Skeletal muscle tissue (tissue), 4 donors: ENCODE data around the gene CHRNA1. TPM values are rescaled to one million over a fixed set of nuclear protein-coding genes. Genes with fewer than 3 reads are reported as not detected.

Experiments
- H3K27ac ChIP-seq: one replicate; pipeline ENCODE4 v1.7.0; 2013; ENCODE audit warnings: mild to moderate bottlenecking, low read depth, low read length, inconsistent platforms
- H3K27me3 ChIP-seq, 3 donors: one replicate each; pipeline ENCODE4 v1.7.0; 2013; ENCODE audit warnings: low read length in 3 of 3; ENCODE audit not compliant: control insufficient read depth in 3 of 3, insufficient read depth in 3 of 3
- H3K36me3 ChIP-seq, 3 donors: one replicate each; pipeline ENCODE4 v1.7.0; 2013; ENCODE audit warnings: low read length in 3 of 3; ENCODE audit not compliant: control insufficient read depth in 3 of 3, insufficient read depth in 3 of 3
- H3K4me1 ChIP-seq, 3 donors: one replicate each; pipeline ENCODE4 v1.7.0; 2013; ENCODE audit warnings: low read length in 3 of 3, mild to moderate bottlenecking in 3 of 3; ENCODE audit not compliant: control insufficient read depth in 3 of 3, insufficient read depth in 3 of 3
- H3K4me3 ChIP-seq, 3 donors: one replicate each; pipeline ENCODE4 v1.7.0; 2013; ENCODE audit warnings: low read length in 3 of 3
- H3K9ac ChIP-seq, 3 donors: one replicate each; pipeline ENCODE4 v1.7.0; 2013; ENCODE audit warnings: low read length in 3 of 3, mild to moderate bottlenecking in 3 of 3, moderate library complexity in 2 of 3, low read depth in 1 of 3
- H3K9me3 ChIP-seq, 3 donors: one replicate each; pipeline ENCODE4 v1.7.0; 2013; ENCODE audit warnings: low read length in 3 of 3; ENCODE audit not compliant: control insufficient read depth in 3 of 3
- total RNA-seq: library from RNA; depleted of rRNA; stranded (reverse); fragments of >200 nt; gene quantifications from one replicate; pipeline ENCODE4 v1.2.3, GENCODE V29; 2014
- donor health status: Osteomylitis.

The CHRNA1 gene
- total RNA-seq, 1 donor from 2014 or later, result 48.0 TPM

DNA sequence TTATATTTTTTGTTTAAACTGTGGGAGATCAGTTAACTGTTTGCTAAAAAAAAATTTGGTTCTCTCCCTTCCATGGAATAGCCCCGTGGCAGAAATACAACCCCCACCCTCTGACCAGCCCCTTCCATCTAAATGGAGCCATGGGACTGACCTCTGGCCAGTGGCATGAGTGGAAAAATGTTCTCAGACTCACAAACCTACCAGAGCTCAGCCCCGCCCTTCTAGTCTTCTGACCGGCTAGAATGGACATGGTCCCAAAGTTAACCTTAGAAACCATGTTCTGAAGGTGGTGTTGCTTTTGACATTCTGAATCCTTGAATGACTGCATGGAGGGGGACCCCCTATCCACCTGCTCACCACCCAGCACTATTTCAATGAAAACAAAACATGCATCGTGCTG lies 1.3 kb upstream of the CHRNA1 start:
- Histone ChIP-seq H3K4me1 (peaks cover 21 to 38% (median 23%) of the 10 kb centered on the region in 3 donors), H3K9ac (no peak overlapping the region), H3K9me3 (no peaks in the 10 kb centered on the region), H3K4me3 (no peak overlapping the region), H3K27me3 (no peaks in the 10 kb centered on the region), H3K36me3 (no peaks in the 10 kb centered on the region), H3K27ac (no peak overlapping the region)

DNA sequence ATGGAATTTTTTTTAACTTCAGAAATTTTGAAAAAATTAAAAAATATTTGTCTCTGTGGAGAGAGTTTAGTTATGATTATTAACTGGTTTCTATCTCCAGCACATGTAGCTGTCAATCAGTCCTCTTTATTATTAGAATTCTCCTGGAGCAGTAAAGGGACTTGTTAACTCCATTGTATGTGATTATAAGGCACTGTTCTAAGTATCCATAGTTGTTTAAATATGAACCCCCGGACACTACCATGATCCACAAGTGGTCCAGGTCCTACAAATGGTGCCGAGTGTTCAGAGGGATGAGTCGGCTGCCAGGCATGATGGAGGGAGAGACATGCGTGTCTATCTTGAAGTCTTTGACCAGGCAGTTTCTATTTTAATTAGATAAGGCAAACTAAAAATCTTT lies 492 bp downstream of the CHRNA1 start:
- H3K4me1 ChIP-seq, result peaks cover 21 to 38% (median 23%) of the 10 kb centered on the region in 3 donors
- H3K9ac ChIP-seq, result peak overlapping the region in 1 of 3 donors; percentile 28
- H3K4me3 ChIP-seq, result peak overlapping the region; percentile 57 to 60 (median 58)
- no peaks in the 10 kb centered on the region for H3K36me3 ChIP-seq
- H3K27ac ChIP-seq, result peak overlapping the region; percentile 67
- H3K27me3 ChIP-seq, result no peaks in the 10 kb centered on the region
- H3K9me3 ChIP-seq, result no peaks in the 10 kb centered on the region

GRCh38 chr2:174762464-174762863 lies 1.8 kb downstream of the CHRNA1 start:
- Histone ChIP-seq H3K27me3 (no peaks in the 10 kb centered on the region), H3K27ac (peak overlapping the region; percentile 15), H3K9ac (no peak overlapping the region), H3K4me3 (peak overlapping the region in 2 of 3 donors; percentile 41 to 52), H3K4me1 (peaks cover 21 to 38% (median 23%) of the 10 kb centered on the region in 3 donors), H3K9me3 (no peaks in the 10 kb centered on the region), H3K36me3 (peaks cover 0 to under 1% (median 0%) of the 10 kb centered on the region in 3 donors)

DNA sequence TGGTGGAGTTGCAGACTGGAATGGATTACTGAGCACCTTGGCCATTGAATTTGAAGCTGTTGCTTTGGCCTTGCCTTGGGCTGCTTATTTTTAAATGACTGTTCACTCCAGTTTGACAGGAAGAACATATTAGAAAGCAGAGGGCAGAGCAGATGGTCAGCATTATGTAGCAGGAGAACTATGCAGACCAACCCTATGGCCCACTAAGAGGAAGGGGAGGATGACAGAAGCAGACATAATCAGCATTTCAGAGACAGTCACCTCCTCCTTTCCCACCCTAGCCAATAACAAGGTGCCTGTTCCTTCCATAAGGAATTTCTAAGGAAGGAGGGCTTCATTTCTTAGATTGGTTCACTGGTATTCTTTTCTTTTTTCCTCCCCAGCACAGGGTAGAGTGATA lies 2.4 kb downstream of the CHRNA1 start:
- Histone ChIP-seq H3K27me3 (no peaks in the 10 kb centered on the region), H3K9ac (no peak overlapping the region), H3K4me1 (peaks cover 21 to 38% (median 23%) of the 10 kb centered on the region in 3 donors), H3K4me3 (no peak overlapping the region), H3K36me3 (peaks cover 0 to 5% (median 2%) of the 10 kb centered on the region in 3 donors), H3K9me3 (no peaks in the 10 kb centered on the region), H3K27ac (no peak overlapping the region)

DNA sequence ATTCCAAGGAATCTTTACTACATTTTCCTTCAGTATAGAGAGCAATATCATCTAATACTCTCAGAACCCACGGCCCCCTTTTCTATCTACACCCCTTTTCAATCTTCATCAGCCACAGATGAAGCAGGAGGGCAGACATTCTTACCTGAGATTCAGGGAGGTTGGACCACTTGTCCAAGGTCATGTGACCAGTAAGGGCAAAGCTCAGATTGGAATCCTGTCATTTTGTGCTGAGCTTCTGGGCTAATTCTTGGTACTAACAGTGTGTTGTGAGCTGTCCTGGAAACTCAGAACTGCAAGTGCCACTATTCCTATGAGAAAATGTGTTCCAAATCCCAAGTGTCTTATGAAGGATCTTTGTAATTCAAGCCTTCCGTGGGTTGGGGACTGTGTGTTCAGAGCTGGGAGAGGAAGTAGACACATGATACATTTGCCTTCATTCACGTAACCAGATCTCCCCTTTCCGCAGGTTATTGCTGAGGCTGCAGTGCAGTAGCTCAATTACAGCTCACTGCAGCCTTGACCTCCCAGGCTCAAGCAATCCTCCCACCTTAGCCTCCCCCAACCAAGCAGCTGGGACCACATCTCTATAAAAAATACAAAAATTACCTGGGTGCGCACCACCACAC lies 3.3 kb downstream of the CHRNA1 start:
- H3K4me3 ChIP-seq, result no peak overlapping the region
- no peak overlapping the region for H3K9ac ChIP-seq
- H3K36me3 ChIP-seq, result peaks cover 0 to 7% (median 2%) of the 10 kb centered on the region in 3 donors
- no peaks in the 10 kb centered on the region for H3K9me3 ChIP-seq
- no peak overlapping the region for H3K27ac ChIP-seq
- H3K4me1 ChIP-seq, result peaks cover 21 to 36% (median 23%) of the 10 kb centered on the region in 3 donors
- no peaks in the 10 kb centered on the region for H3K27me3 ChIP-seq

- no peaks in the 10 kb centered on the region for H3K27me3 ChIP-seq
- H3K4me1 ChIP-seq, result peaks cover 16 to 24% (median 18%) of the 10 kb centered on the region in 3 donors
- no peak overlapping the region for H3K9ac ChIP-seq
- no peak overlapping the region for H3K4me3 ChIP-seq
- H3K9me3 ChIP-seq, result no peaks in the 10 kb centered on the region
- H3K27ac ChIP-seq, result no peak overlapping the region
- H3K36me3 ChIP-seq, result peaks cover 0 to 7% (median 2%) of the 10 kb centered on the region in 3 donors
These were observed 4.7 kb downstream of the CHRNA1 start for GRCh38 chr2:174759381-174760065.

- peaks cover 0 to 7% (median 6%) of the 10 kb centered on the region in 3 donors for H3K36me3 ChIP-seq
These were observed 7.5 kb downstream of the CHRNA1 start for GRCh38 chr2:174756743-174757142.

GRCh38 chr2:174753038-174753633 lies 11.1 kb downstream of the CHRNA1 start:
- H3K36me3 ChIP-seq, result peaks cover 3 to 7% (median 6%) of the 10 kb centered on the region in 3 donors
- H3K9me3 ChIP-seq, result no peaks in the 10 kb centered on the region

More at GRCh38 chr2:174756743-174757142, 7.5 kb downstream of the CHRNA1 start:
- Histone ChIP-seq H3K9ac (no peak overlapping the region), H3K27ac (no peak overlapping the region), H3K27me3 (no peaks in the 10 kb centered on the region), H3K4me3 (no peak overlapping the region), H3K4me1 (peaks cover 2 to 6% (median 5%) of the 10 kb centered on the region in 3 donors), H3K9me3 (no peaks in the 10 kb centered on the region)

GRCh38 chr2:174752403-174753037 lies 11.8 kb downstream of the CHRNA1 start:
- no peak overlapping the region for H3K27ac ChIP-seq
- H3K9ac ChIP-seq, result no peak overlapping the region
- H3K36me3 ChIP-seq, result peaks cover 3 to 9% (median 7%) of the 10 kb centered on the region in 3 donors
- H3K9me3 ChIP-seq, result no peaks in the 10 kb centered on the region
- peaks cover 0 to 2% (median 0%) of the 10 kb centered on the region in 3 donors for H3K4me1 ChIP-seq
- H3K4me3 ChIP-seq, result no peak overlapping the region
- H3K27me3 ChIP-seq, result no peaks in the 10 kb centered on the region

More at GRCh38 chr2:174753038-174753633, 11.1 kb downstream of the CHRNA1 start:
- Histone ChIP-seq H3K9ac (no peak overlapping the region), H3K27me3 (no peaks in the 10 kb centered on the region), H3K4me1 (peaks cover 0 to 2% (median 0%) of the 10 kb centered on the region in 3 donors), H3K27ac (no peak overlapping the region), H3K4me3 (no peak overlapping the region)
